CD1c-positive myeloid dendritic cell (primary cell): ENCODE data around the gene ASGR2.

Experiments
- DNase-seq: peaks from one replicate; pipeline ENCODE4 v3.0.0-alpha.2; 2016; ENCODE audit errors: extremely low spot score

Gene ASGR2

DNA sequence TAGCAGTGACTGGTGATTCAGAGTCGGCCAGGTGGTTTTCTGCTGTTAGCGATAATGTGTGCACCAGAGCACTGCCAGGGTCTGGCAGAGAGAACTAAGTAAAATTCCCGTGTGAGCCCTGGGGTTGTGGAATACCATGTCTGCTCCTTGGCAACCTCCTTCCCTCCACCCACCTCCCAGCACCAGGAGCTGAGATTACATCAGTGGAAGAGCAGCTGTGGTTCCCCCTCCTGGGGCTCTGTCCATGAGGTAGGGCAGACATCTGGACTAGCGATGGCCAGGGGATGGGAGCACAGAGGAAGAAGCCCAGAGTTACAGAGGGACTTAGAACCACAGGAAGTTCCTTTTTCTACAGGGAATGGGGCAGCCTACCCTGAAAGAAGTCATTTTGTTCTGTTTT lies 50.4 kb downstream of the ASGR2 start:
- peak; percentile 18 for DNase-seq

DNA sequence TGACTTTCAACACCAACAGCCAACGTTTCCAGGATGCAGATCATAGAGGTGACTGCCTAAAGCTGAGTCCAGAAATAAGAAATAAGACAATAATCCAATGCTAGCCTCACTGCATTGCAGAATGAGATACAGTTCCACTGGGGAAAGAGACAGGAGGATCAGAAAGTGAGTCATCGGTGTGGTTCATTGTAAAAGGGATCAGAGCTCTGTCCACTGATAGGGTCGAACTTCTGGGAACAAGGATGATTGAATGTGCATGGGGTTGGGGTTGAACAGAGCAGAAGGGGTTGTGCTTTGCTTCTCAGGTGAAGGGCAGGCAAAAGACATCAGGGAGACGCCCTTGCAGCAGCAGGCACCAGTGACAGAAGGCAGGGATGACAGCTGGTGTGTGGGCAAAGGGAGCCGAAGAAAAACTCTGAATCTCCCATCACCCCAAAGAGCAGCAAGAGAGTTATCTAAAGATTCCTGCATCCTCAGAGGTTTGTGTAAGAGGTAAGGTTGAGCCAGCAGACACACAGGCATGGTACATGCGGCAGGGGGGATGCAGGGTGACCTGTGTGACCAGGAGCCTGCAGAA lies 51.0 kb downstream of the ASGR2 start:
- DNase-seq, result no peak

DNA sequence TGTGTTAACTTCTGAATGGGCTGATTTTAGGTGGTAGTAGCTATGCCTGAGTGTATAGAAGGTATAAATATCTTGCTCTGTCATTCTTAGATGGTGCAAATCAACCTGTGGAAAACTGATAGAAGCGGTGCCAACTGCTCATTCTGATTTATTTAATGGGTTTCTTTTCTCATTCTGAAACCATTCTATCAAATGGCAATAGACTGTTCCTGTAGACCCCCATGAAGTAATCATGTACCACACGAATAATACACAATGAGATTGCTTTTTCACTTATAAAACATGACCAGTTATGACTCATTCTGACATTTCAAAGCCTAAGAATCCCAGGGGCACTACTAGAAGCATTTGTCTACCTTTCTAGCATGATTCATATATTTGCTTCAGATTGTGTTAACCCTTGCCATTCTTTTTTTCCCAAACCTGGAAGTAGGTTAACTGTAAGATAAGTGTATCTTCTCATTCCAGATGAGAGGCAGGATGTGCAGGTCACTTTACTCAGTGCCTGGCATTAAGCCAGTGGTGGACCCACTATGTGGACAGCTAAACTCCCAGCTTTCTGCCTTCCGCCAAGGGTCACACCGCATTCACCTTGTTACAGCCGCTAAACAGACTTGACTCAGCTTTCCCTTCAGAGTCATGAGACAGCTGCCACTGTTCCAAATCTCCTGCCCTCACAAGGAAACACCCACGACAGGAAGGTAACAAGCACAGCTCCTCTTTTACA lies 54.3 kb downstream of the ASGR2 start:
- peak; percentile 34 for DNase-seq

DNA sequence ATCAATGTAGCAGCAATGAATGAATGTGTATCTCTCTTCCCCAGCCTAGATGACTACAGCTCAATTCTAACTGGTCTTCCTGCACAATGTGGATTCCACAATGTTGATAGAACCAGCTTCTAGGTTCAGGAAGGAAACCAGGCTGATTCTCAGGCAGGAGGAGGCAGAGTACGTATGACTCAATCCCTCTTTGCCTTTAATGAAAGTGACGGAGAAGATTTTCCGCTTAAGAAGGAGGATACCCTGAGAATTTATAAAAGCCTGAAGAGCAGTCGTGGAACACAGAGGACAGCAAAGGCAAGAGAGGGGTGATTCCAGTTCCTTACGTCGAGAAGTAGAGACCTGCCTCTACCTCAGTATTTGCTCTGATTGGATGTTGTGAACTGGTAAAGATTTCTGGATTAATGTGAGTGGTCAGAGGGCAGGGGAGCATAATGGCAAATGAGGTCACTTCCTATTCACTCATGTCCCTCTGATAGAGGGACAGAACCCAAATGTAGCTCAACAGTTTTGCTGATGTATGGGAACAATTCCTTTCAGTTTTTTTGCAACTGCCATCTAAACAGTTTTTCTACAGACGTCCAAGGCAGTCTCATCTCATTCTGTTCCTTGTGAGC lies 55.7 kb downstream of the ASGR2 start:
- no peak for DNase-seq

DNA sequence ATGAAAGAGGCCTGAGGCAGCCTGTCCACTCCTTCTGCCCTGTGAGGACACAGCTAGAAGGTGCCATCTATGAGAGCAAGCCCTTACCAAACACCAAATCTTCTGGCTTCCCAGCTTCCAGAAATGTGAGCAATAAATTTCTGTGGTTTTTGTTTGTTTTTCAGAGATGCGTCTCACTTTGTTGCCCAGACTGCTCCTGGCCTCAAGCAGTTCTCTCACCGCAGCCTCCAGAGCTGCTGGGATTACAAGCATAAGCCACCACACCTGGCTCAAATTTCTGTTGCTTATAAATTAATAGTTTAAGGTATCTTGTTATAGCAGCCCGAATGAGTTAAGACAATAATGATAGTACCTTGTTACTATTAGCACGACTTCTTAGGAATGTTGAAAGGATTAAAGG lies 58.2 kb downstream of the ASGR2 start:
- no peak for DNase-seq
